T-helper 17 cell (primary cell): Measurements from ENCODE around the gene CCDC192. TPM values are rescaled to one million over a fixed set of nuclear protein-coding genes. Genes with fewer than 3 reads are reported as not detected.
A peak's percentile ranks its signal among the peaks of the same experiment; 100 is the strongest.

Experiments used
- ATAC-seq: fragments of 150-1000 bp; cut with Tn5 transposase; 2 replicates; pipeline ENCODE4 v1.10.0; 2021; ENCODE audit warnings: mild to moderate bottlenecking, moderate library complexity
- DNase-seq, 3 donors: peaks; one replicate each; pipeline versions ENCODE4 v3.0.0 to v3.0.0-alpha.2; 2020 to 2021
- H3K9me3 ChIP-seq: one replicate; pipeline ENCODE4 v1.7.0; 2013; ENCODE audit warnings: low read length, mild to moderate bottlenecking; ENCODE audit not compliant: control insufficient read depth, poor library complexity, severe bottlenecking
- H3K27ac Mint-ChIP-seq: one replicate; pipeline ENCODE4 v1.8.0; 2022; ENCODE audit warnings: mild to moderate bottlenecking, moderate library complexity, mixed read lengths
- H3K27me3 Mint-ChIP-seq: one replicate; pipeline ENCODE4 v1.8.0; 2022; ENCODE audit warnings: mixed read lengths
- H3K36me3 Mint-ChIP-seq: one replicate; pipeline ENCODE4 v1.8.0; 2022; ENCODE audit warnings: low read depth, mixed read lengths
- H3K4me1 Mint-ChIP-seq: one replicate; pipeline ENCODE4 v1.8.0; 2022; ENCODE audit warnings: mild to moderate bottlenecking, mixed read lengths
- H3K4me3 Mint-ChIP-seq: one replicate; pipeline ENCODE4 v1.8.0; 2022; ENCODE audit warnings: mild to moderate bottlenecking, moderate library complexity, mixed read lengths
- total RNA-seq, 4 donors: library from RNA in 2 of 4; stranded (reverse) in 2 of 4; gene quantifications; one replicate each; pipeline ENCODE4 v1.2.3 and lab custom pipeline; 2022 to 2026

The CCDC192 gene
- total RNA-seq, 2 donors from 2014 or later, result 0.45 TPM; not detected in 1

- Mint-ChIP-seq H3K4me3 (no peak overlapping the region), H3K27ac (no peak overlapping the region), H3K27me3 (no peaks in the 10 kb centered on the region), H3K36me3 (peaks cover 3% of the 10 kb centered on the region), H3K4me1 (peaks cover 4% of the 10 kb centered on the region)
- DNase-seq, result no peak
- no peaks in the 10 kb centered on the region for H3K9me3 ChIP-seq
- ATAC-seq, result no peak
These were observed 239.3 kb downstream of the CCDC192 start for GRCh38 chr5:127942246-127943060.

GRCh38 chr5:127943061-127943371, 239.8 kb downstream of the CCDC192 start:
- no peak overlapping the region for H3K27ac Mint-ChIP-seq
- H3K36me3 Mint-ChIP-seq, result peaks cover 3% of the 10 kb centered on the region
- DNase-seq, result no peak
- no peaks in the 10 kb centered on the region for H3K27me3 Mint-ChIP-seq
- no peak for ATAC-seq
- H3K4me1 Mint-ChIP-seq, result peaks cover 4% of the 10 kb centered on the region
- H3K4me3 Mint-ChIP-seq, result no peak overlapping the region
- no peaks in the 10 kb centered on the region for H3K9me3 ChIP-seq

- Mint-ChIP-seq H3K36me3 (peaks cover 3% of the 10 kb centered on the region), H3K27me3 (no peaks in the 10 kb centered on the region), H3K4me1 (peaks cover 4% of the 10 kb centered on the region), H3K4me3 (no peak overlapping the region), H3K27ac (no peak overlapping the region)
- DNase-seq (no peak), ATAC-seq (no peak)
- H3K9me3 ChIP-seq, result no peaks in the 10 kb centered on the region
These were observed 240.9 kb downstream of the CCDC192 start for GRCh38 chr5:127944125-127944524.

GRCh38 chr5:127947941-127948340, 244.8 kb downstream of the CCDC192 start:
- Mint-ChIP-seq H3K27me3 (no peaks in the 10 kb centered on the region), H3K27ac (no peak overlapping the region), H3K4me1 (no peaks in the 10 kb centered on the region), H3K4me3 (no peak overlapping the region), H3K36me3 (peaks cover 2% of the 10 kb centered on the region)
- ATAC-seq (no peak), DNase-seq (no peak)
- no peaks in the 10 kb centered on the region for H3K9me3 ChIP-seq

GRCh38 chr5:127950707-127951391, 247.7 kb downstream of the CCDC192 start:
- Mint-ChIP-seq H3K36me3 (peaks cover 2% of the 10 kb centered on the region), H3K4me1 (no peaks in the 10 kb centered on the region), H3K4me3 (no peak overlapping the region), H3K27ac (peak overlapping the region; percentile 4), H3K27me3 (no peaks in the 10 kb centered on the region)
- DNase-seq, result no peak
- ATAC-seq, result no peak
- no peaks in the 10 kb centered on the region for H3K9me3 ChIP-seq

- H3K9me3 ChIP-seq, result no peaks in the 10 kb centered on the region
- H3K4me1 Mint-ChIP-seq, result no peaks in the 10 kb centered on the region
- no peak for ATAC-seq
- peaks cover 2% of the 10 kb centered on the region for H3K36me3 Mint-ChIP-seq
- DNase-seq, result no peak
- H3K27ac Mint-ChIP-seq, result no peak overlapping the region
- no peaks in the 10 kb centered on the region for H3K27me3 Mint-ChIP-seq
- H3K4me3 Mint-ChIP-seq, result no peak overlapping the region
These were observed 248.6 kb downstream of the CCDC192 start for GRCh38 chr5:127951791-127952190.

GRCh38 chr5:127957183-127957582, 254.0 kb downstream of the CCDC192 start:
- no peaks in the 10 kb centered on the region for H3K9me3 ChIP-seq
- no peak overlapping the region for H3K27ac Mint-ChIP-seq
- H3K4me1 Mint-ChIP-seq, result peaks cover 12% of the 10 kb centered on the region
- H3K36me3 Mint-ChIP-seq, result no peaks in the 10 kb centered on the region
- no peak for ATAC-seq
- H3K27me3 Mint-ChIP-seq, result no peaks in the 10 kb centered on the region
- no peak overlapping the region for H3K4me3 Mint-ChIP-seq
- no peak for DNase-seq

- Mint-ChIP-seq H3K36me3 (no peaks in the 10 kb centered on the region), H3K27me3 (no peaks in the 10 kb centered on the region), H3K4me3 (no peak overlapping the region), H3K27ac (no peak overlapping the region), H3K4me1 (peaks cover 12% of the 10 kb centered on the region)
- ATAC-seq (no peak), DNase-seq (no peak)
- H3K9me3 ChIP-seq, result no peaks in the 10 kb centered on the region
These were observed 254.6 kb downstream of the CCDC192 start for GRCh38 chr5:127957701-127958239.

GRCh38 chr5:127958421-127959011, 255.3 kb downstream of the CCDC192 start:
- DNase-seq (no peak), ATAC-seq (no peak)
- no peak overlapping the region for H3K4me3 Mint-ChIP-seq
- H3K27me3 Mint-ChIP-seq, result no peaks in the 10 kb centered on the region
- H3K4me1 Mint-ChIP-seq, result peaks cover 12% of the 10 kb centered on the region
- H3K27ac Mint-ChIP-seq, result no peak overlapping the region
- H3K9me3 ChIP-seq, result no peaks in the 10 kb centered on the region
- H3K36me3 Mint-ChIP-seq, result no peaks in the 10 kb centered on the region

- H3K27me3 Mint-ChIP-seq, result no peaks in the 10 kb centered on the region
- no peaks in the 10 kb centered on the region for H3K36me3 Mint-ChIP-seq
- H3K4me3 Mint-ChIP-seq, result no peak overlapping the region
- peak overlapping the region; percentile 53 for H3K27ac Mint-ChIP-seq
- DNase-seq (no peak), ATAC-seq (no peak)
- peaks cover 12% of the 10 kb centered on the region for H3K4me1 Mint-ChIP-seq
- no peaks in the 10 kb centered on the region for H3K9me3 ChIP-seq
These were observed 256.1 kb downstream of the CCDC192 start for GRCh38 chr5:127959152-127959764.

- Mint-ChIP-seq H3K27ac (peak overlapping the region; percentile 53), H3K27me3 (no peaks in the 10 kb centered on the region), H3K4me3 (no peak overlapping the region), H3K4me1 (peaks cover 12% of the 10 kb centered on the region), H3K36me3 (no peaks in the 10 kb centered on the region)
- no peak for DNase-seq
- ATAC-seq, result no peak
- no peaks in the 10 kb centered on the region for H3K9me3 ChIP-seq
These were observed 257.1 kb downstream of the CCDC192 start for GRCh38 chr5:127960270-127960691.

- Mint-ChIP-seq H3K27me3 (no peaks in the 10 kb centered on the region), H3K4me3 (no peak overlapping the region), H3K4me1 (peaks cover 12% of the 10 kb centered on the region), H3K36me3 (peaks cover 4% of the 10 kb centered on the region), H3K27ac (no peak overlapping the region)
- DNase-seq (no peak), ATAC-seq (no peak)
- H3K9me3 ChIP-seq, result no peaks in the 10 kb centered on the region
These were observed 258.0 kb downstream of the CCDC192 start for GRCh38 chr5:127961006-127961762.
